CD4-positive, alpha-beta T cell treated with Interleukin-10 for 1 hour (primary cell): ENCODE data around the gene FERMT3.
"Not testable (repeated sequence)": the region's sequence is repeated elsewhere in the genome, so short reads cannot be mapped to it uniquely, and the experiment has no call there.

Source experiments
- DNase-seq: peaks from one replicate; pipeline ENCODE4 v3.0.0-alpha.2; 2020

The FERMT3 gene

DNA sequence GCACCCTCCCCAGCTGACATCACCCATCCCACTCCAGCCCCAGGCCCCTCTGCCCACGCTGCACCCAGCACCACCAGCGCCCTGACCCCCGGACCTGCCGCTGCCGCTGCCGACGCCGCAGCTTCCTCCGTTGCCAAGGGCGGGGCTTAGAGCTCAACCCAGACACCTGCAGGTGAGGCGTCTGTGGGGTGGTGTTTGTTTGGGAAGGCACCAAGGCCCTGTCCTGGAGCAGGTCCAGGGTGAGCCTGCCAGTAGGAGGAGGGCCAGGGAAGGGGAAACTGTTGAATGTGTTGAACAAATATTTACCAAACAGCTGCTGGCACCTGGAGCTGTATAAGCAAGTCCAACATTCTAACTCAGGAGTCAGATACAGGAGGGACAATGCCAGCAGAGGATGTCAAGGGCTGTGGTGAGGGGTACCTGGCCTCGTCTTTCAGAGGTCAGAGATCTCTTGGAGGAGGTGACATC, 31.0 kb downstream of the FERMT3 start:
- no peak for DNase-seq

DNA sequence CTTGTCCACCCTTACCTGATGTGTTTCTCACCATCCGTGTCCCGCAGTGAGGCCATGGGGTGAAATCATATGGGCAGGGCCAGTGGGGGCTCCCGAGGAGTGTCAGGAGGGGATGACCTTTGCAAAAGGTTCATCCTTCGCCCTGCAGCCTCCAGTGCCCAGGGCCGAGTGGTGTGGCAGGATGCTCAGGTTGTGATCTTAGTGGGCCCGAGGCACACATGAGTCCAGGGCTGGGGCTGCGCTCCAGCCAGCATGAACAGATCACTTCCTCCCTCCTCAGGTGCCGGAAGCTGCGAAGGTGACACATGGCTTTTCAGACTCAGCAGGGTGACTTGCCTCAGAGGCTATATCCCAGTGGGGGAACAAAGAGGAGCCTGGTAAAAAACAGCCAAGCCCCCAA, 31.6 kb downstream of the FERMT3 start:
- DNase-seq, result no peak

DNA sequence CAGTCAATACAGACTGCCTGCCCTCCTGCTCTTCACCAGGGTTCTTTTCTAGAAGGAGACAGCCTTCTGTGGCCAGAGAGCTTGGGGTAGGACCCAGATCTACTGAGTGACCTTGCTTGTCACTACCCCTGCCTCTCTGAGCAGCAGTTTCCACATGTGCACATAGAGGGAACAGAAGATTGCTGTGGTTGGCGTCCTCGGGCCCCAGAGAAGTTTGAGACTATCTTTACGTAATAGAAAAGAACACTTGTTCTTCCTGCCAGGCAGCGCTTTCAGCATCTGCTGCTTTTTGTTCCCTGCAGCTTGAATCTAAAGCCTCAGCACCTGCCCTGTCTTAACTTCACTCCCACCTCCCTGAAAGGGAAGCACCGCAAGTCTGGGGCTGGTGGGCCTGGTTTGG, 32.5 kb downstream of the FERMT3 start:
- no peak for DNase-seq

DNA sequence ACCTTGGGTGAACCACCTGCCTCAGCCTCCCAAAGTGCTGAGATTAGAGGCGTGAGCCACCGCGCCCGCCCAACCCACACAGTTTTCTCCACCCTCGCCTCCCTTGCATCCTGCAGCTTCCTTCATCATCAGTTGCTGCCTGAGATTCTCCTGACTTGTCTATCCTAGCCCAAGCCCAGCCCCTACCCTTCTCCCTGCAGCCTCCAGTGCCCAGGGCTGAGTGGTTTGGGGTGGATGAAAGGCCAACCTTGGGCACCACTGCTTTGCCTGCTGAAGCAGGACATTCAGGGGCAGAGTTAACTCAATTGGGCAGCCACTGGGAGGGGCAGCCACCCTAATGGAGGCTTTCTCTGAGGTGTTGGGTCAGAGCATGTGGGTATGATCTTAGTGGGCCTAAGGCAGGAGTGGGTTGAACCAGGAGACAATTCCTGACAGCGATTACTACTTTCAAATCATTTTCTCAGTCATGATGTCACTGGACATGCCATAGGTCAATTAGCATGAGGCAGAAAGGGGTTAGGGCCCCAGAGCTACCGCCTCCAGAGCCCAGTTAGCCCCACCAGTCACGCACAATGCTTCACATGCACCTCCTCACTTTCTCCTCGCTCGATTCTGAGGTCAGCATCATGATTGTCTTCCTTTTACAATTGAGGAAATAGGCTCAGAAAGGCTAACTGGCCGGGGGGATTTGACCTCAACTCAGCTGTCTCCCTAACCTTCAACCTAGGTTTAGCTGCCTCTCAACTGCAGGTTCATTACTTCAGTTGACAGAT, 33.3 kb downstream of the FERMT3 start:
- DNase-seq, result no peak

DNA sequence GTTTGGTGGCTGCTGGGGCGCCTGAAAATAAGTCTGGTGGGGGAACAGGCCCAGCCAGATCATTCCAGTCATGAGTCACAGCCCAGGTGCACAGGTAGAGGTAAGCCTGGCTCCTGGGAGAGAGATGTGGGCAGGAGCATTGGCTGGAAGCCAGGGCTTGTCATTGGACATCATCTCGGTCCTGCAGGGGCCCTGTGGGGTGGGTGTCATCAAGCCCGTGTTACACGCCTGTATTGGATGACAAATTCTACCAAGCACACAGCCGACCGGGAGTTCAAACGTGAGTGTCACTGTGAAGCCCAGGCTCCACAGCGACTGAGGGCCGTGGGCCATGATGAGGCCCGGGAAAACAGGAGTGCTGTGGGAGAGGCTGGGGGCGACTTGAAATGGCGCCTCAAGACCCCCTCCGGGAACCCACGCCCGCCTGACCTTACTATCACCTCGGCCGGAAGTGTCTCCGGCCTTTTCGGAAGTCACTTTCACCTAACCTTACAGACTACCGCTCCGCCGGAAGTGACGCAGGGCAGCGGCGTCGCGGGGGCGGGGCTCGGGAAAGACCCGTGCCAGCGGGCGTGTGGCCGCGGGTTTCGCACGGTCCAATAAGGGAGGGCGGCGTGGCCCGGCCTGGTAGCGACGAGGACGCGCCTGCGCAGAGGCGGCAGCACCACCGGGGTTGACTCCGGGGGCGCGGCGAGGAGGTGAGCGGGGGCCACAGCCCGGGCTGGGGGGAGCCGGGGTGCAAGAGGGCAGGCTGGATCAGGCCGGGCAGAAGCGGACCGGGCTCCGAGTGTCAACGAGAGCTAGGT, 34.1 kb downstream of the FERMT3 start, which contains the start of gene FKBP2:
TSS of gene FKBP2 (plus strand) at position 661 of the 806 bp plus-strand sequence. CDS start 1,293 bp downstream, outside the sequence.
- peak; percentile 99 for DNase-seq

DNA sequence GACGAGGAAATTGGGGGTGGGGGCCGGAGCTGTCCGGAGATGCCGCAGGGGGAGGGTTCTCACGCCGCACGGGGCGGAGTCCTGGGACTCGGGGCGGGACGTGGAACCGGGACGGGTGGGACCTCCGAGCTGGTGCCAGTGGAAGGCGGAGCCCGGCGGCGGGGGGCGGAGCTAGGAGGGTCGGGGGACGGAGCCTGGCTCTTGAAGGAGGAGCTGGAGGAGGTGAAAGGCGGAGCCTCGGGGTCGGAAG, 34.6 kb downstream of the FERMT3 start:
- DNase-seq, result peak; percentile 100

DNA sequence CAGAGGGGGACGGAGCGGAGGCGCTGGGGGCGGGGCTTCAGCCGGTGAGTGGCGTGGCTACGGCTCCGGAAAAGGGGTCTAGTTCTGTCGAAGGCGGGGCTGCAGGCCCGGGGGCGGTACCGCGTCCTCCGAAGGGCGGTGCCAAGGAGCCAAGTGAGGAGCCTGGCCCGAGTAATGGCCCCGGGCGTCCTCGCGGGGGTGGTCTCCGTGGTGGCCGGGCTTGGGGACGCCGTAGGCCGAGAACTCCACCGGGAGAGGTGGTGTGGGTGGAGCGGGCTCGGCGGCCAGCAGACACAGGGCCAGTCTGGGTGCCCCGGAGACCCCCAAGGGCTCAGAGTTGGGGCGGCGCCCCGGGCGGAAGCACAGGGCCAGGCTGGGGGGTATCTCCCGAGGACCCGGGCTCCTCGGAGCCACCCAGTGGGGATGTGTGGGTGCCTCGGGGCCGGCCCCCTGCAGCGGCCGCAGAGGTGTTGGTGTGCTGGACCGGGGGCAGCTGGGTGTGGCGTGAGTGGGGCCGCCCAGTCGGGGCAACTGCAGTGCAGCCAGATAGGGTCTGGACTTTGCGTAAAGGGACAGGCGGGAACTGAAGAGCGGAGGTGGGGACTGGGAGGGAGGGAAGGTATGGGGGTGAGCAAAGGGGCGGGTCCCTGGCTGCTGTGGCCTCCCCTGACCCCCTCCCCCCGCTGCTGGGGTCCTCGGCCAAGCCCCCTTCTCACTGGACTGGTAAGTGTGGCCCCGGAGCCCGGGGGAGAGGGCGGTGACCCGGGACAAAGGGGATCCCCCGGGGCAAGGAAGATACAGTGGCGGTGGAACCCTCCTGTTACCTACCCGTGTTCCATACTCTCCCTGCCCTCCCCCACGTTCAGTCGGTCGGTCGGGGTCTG, 35.2 kb downstream of the FERMT3 start:
- no peak for DNase-seq

DNA sequence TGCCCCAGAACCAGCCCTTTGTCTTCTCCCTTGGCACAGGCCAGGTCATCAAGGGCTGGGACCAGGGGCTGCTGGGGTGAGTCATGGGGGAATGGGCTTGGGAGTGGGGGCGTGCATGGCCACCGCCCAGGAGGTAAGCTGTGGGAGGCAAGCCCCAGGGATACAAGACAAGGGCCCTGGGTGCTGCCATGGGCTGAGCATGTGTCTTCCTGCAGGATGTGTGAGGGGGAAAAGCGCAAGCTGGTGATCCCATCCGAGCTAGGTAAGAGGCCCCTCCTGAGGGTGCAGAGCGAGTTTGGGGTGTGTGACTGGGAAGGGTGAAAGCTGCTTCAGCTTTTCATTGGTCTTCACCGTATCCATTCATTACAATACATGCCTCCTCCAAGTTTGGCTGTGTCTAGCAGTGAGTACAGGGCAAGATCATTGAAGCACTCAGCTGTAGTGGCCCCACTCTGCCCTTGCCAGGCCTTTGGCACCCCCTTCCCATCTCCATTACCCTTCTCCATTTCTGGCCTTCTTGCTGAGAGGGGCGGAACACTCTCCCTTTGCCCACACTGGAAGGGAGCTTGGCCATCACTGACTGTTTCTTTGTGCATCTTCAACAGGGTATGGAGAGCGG, 36.8 kb downstream of the FERMT3 start:
- DNase-seq, result no peak

DNA sequence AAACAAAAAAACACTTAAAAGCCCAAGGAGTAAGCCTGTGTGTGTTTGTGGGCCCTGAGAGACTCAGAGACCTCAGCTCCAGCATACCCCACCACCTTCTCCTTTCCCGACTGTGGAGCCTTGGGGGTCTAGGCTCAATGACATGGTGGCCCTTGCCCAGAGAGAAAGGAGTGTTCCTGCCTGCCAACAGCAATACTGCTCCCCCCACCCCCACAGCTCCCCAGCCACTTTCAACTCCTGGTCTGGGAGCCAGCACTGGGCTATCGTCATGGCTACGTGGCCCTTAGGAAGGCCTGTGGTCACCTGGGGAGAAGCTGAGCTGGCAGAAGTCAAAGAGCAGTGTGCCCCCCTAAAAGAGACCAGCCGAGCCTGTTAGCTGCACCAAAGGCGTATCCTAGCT, 37.6 kb downstream of the FERMT3 start:
- no peak for DNase-seq

DNA sequence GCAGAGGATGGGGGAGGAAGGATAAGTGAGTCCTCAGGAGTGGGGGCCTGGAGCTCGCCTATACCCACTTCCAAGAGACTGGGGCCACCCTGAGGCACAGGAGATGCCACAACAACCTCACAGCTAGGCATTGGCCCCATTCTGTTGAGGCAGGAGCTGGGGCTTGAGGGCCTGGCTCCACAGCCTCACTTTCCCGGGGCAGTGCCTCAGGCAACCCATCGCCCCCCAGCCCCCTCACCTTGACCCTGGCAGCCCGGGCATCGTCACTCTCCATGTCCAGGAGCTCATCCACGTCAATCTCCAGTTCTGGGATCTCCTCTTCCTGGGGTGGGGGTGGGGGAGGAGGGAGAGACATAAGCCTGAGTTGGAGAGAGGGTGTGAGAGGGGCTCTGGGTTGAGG, 38.4 kb downstream of the FERMT3 start:
- no peak for DNase-seq

DNA sequence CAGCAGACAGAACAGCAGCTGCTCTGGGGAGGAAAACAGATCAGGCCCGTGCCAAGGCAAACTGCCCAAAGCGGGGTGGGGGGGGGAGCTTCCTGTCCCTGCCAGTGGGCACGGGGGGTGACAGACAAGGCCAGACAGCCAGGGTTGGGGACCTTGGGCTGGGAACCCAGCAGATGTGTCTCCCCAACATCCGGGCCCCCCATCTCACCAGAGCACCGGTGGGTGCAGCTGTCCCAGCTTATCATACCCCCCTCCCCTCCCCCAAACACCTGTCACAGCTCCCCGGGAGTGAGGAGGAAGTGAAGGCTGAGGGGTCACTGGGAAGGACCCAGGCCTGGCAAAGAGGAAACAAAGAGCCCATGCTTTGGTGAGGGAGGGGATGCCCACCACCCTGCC, 38.9 kb downstream of the FERMT3 start:
- DNase-seq, result peak; percentile 59

DNA sequence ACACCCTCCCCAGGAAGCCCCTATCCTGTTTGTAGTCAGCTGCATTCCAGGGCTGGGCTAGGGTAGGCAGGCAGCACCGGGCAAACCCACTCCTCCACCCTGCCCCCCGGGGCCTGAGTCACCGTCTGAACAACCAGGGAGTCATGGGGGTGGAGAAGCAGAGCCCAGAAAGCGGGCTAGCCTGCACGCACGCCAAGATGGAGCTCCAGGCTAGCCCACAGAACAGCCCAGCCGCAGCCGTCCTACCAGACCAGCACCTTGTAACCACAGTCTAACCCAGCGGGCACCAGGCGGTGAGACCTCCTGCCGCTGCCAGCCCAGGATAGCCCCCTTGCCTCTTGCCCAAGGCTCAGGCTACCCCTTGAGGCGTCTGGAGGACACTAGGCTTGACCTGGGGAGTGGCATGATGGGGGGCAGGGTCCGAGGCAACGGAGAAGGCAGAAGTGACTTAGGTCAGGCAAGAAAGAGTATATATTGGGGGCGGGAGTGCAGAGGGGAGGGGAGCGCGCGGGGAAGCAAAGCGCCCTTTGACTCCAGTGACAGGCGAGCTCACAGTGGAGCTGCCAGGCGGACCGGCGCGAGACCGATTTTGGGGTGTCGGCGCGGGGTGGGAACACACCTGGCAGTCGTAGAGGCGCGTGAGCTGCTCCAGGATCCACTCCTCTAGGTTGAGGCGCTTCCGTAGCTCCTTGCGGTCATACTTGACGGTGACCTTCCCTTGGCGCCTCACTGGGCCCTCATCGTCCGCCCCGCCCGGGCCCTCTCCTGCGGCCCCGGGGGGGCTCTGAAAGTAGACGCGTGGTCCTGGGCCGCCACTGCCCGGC, 39.5 kb downstream of the FERMT3 start:
- peak; percentile 63 for DNase-seq

DNA sequence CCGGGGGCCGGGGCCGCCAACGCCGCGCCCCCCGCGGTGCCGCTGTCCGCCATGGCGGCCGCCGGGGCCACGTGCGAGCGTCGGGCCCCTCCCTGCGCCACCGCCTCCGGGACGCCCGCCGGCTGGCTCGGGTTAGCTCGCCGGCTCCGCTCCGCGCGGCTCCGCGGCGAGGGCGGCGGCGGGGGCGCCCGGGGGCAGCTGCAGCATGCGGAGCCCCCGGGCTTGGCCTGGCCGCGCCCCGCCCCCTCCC, 40.0 kb downstream of the FERMT3 start:
- DNase-seq, result not testable (repeated sequence)

DNA sequence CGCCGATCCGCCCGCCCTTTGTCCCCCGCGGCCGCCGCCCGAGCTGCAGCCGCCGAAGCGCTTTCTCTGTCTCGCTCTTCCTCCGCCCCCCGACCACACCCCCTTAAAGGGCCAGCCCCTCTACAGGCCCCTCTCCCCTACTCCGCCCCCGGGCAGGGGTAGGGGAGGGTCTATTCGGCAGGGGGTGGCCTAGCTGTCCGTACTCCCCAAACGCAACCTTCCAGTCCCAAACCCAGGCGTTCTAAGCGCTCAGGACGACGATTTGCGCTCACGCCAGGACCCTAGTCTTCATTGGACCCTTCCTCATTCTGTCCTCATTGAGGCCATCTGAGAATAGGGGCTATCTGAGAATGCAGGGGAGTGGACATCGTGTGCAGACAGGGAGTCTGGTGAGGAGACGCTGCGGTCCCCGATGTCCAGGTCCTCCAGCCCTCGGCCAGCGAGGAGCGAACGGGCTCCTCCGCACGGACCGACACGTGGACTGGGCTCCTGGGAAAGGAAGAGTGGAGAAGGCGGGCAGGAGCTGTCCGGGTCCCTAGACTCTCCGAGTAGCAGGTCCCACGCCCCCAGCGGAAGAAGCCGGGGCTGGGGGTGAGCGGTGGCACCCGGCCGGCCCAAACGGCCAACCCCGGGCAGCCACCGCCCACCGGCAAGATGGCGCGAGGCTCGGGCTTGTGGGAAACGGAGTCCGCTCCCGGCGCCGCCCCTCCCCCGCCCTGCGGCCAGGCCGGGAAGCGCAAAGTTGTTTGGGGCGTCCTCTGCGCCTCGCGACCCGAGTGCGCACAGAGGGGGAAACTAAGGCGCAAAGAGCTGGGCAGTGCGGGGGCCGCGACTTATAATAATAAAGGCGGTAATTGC, 40.6 kb downstream of the FERMT3 start, which contains the start of gene PPP1R14B:
TSS of gene PPP1R14B (minus strand) at position 73 of the 858 bp plus-strand sequence. CDS start 270 bp downstream, outside the sequence.
- DNase-seq, result peak; percentile 82

DNA sequence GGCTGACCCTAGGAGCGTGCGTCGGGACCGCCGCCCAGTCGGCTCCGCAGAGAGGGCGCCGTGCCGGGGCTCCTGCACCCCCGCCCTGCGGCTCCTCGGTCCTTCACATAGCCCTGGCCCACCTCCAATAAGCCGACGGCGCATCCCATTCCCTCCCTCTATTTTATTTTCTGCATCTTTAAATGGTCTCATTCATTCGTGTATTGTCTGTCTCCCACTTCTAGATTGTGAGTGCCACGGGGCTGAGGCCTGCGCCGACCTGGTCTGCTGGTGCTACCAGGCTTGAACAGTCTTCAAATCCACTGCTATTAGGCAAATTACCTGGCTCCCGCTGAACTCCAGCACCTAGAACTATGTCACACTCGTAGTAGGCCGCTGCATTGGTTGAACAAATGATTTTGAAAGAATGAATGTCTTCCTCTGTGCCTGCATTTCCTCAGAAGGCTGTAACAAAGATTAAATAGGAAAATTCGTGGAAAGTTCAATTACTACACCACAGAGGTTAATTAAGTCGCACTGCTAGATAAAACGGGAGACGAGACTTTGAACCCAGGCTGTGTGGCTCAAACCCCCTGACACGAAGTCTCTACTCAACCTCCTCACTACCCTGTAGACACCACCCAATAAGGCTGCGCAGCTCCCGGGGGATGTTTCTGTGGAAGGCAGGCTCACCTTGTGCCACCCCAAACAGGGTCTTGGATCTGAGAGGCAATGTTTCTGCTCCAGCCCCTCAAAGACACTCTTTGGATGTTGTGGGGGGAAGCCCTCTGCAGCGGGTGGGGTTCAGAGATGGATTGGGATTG, 41.4 kb downstream of the FERMT3 start:
- no peak for DNase-seq

DNA sequence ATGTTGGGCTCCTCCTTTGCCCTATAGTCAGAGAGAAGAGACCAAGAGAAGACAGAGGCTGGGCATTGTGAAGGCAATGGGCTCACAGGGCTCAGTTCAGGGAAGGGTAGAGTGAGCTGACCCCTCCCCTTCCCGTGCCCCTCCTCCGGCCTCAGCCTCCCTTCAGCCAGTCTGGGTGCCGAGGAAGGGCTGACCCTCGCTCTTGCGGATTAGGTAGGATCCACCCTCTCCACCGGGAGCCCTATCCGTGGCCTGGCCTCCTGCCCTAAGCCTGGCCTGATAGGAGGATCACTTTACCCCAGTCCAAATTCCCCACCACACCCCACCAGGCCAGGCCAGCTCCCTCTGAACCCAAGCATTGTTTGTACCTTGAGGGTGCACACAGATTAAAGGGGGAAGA, 42.1 kb downstream of the FERMT3 start:
- no peak for DNase-seq

DNA sequence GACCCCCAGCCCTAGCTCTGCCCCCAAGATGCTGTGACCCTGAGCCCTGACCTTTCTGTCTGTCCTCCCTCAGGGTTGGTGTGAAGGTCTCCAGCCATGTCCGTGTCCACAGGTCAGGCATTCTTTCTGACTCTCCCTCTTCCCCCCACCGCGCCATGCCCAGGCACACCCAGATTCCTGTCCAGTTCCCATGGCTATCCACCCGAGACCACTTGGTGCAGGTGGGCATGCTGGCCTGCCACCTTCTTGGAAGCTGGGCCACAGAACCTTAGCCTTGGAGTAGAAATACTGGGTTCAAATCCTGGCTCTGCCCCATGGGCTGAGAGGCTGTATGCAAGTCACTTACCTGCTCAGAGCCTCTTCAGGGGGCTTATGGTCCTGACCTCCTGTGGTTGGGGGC, 42.5 kb downstream of the FERMT3 start:
- DNase-seq, result no peak

DNA sequence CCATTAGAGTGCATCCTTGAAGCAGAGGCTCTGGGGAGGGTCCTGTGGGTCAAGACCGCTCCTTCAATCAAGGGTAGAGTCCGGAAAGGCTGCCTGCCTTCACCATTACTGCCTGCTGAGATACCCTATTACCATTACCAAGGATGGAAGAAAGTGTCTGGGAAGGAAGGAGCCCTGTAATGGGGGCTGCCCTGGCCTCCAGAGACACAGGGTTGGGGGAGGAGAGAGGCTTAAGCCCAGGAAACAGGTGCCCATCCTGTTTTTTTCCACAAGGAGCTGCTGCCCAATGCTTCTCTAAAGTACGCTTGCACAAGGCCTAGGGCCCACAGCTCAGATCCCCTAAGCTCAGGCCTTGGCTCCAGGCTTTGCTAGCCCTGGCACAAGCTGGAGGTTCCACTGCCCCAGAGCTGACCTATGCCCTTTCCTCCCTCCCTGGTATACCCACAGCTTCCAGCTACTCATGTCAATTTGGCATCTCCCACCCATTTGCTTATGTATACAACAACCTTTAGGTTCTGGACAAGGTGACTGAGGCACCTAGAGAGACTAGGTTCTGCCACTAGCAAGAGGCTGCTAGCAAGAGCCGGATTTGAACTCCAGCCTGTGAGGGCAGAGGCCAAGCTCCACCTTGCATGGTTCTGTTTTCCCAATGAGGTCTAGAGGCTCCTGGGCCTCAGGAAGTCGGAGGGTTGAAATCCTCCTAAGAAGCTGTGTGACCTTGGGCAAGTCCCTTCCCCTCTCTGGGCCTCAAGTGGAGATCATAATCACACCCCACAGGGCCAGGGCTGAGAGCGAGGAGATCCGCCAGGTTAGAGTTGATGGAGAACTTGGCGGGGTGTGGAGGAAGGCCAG, 43.3 kb downstream of the FERMT3 start:
- no peak for DNase-seq

DNA sequence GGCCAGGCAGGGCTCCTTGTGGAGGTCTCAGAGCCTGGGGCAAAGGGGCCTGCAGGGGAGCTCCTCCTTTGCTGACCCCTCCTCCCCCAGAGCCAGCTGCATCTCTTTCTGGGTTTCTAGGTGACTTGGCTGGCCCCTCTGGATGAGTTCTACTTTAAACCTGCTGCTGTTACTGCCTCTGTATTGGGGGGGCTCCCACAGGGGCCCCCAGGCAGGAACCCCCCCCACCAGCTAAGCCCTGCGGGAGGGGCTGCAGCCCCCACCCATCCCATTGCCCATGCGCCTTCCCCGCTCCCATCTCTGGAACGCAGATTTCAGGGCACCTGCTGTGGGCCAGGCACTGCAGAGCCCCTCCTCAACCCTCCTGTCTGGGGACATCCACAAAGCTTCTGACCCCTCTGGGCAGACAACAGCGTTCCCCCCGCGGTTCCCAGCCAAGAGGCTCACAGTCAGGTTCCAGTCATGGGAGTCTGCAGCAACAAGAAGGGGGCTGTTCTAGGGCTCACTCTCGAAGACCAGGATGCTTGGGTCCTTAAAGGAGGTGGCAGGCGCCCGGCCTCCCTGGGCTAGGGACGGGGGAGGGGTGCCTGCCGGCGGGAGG, 44.0 kb downstream of the FERMT3 start:
- DNase-seq, result no peak
